Effector CD8-positive, alpha-beta T cell (primary cell): ENCODE measurements around the gene RABL6.
"Not testable (repeated sequence)": the region's sequence is repeated elsewhere in the genome, so short reads cannot be mapped to it uniquely, and the experiment has no call there.

Experiments used
- DNase-seq: peaks from one replicate; lab custom pipeline; 2025; lab: John Stamatoyannopoulos, UW

RABL6 gene

DNA sequence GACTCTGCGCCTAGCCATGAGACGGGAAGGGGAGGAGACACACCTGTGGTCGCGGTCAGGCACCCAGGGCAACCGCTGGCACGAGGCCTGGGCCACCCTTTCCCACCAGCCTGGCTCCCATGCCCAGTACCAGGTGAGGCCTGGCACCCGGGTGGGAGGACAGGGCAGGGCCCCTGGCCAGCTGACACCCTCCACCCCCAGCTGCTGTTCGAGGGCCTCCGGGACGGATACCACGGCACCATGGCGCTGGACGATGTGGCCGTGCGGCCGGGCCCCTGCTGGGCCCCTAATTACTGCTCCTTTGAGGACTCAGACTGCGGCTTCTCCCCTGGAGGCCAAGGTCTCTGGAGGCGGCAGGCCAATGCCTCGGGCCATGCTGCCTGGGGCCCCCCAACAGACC is 49.4 kb downstream of the RABL6 start:
- no peak for DNase-seq

DNA sequence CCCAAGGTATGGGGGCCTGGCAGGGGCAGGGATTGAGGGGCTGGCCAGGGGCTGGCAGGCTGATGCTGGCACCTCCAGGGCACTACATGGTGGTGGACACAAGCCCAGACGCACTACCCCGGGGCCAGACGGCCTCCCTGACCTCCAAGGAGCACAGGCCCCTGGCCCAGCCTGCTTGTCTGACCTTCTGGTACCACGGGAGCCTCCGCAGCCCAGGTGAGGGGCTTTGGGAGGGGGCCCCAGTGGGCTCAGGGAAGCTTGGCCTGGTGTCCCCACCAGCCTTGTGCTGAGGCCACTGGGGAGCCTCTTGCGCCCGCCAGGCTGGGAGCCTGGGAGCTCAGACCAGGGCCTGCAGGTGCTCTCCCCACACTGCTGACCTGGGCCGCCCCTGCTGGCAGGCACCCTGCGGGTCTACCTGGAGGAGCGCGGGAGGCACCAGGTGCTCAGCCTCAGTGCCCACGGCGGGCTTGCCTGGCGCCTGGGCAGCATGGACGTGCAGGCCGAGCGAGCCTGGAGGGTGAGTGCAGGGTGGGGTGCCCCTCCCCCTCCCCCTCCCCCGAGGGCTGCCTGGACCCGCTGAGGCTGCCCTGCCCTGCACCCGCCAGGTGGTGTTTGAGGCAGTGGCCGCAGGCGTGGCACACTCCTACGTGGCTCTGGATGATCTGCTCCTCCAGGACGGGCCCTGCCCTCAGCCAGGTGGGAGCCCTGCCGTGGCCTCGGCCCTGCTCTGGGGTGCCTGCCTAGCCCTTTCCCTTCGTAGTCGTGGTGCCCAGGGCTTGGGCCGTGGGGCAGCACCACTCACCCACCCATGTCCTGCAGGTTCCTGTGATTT is 50.0 kb downstream of the RABL6 start:
- DNase-seq = no peak

DNA sequence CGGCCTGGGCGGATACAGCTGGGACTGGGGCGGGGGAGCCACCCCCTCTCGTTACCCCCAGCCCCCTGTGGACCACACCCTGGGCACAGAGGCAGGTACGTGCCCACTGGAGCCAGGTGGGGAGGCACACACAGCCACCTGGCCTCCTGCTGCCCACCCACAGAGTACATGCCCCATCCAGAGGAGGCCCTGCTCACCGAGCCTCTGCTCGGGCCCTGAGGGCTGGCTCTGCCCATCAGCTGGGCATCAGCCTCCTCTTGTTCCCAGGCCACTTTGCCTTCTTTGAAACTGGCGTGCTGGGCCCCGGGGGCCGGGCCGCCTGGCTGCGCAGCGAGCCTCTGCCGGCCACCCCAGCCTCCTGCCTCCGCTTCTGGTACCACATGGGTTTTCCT is 50.7 kb downstream of the RABL6 start:
- no peak for DNase-seq

DNA sequence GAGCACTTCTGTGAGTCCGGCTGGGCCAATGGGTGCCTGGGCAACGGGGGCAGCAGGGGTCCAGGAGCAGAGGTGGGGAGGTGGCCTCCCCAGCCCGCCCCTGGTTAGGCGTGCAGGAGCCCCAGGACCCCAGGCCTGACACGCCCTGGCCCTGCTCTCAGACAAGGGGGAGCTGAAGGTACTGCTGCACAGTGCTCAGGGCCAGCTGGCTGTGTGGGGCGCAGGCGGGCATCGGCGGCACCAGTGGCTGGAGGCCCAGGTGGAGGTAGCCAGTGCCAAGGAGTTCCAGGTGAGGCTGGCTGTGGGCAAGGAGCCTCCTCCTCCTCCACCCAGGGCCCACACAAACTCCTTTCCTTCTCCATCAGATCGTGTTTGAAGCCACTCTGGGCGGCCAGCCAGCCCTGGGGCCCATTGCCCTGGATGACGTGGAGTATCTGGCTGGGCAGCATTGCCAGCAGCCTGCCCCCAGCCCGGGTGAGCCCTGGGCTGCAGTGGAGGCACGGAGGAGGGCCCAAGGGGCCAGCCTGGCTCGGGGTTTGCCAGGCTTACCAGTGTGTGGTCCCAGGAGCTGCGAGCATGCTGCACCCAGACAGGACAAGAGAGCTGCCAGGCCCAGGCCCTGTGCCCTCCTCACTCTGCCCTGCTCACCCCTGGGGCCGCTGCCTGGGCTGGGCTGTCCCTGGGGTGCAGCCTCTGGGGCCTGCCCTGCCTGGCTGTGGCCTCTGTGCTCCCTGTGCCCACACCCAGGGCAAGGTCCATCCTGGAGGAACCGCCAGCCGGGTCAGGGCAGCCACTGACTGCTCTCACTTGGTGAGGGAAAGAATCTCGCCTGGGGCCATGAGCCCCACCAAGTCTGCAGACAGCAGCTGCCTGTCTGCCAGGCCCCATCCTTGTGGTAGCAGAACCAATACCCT is 51.4 kb downstream of the RABL6 start:
- DNase-seq = no peak

DNA sequence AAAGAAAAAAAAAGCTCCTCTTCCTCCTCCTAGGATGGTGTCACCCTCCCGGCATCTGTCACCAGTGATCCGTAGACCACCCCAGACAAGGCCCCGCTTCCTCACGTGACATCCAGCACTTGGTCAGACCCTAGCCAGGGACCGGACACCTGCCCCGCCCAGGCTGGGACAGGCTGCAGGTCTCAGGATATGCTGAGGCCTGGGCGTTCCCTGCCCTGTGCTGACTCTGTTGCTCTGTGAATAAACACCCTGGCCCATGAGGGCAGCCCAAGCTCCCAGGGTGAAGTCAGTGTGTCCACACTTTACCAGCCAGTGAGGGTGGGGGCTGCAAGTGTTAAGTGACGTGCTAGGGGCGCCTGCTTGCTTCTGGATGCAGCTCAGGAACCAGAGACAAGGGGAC is 52.8 kb downstream of the RABL6 start:
- DNase-seq = no peak

DNA sequence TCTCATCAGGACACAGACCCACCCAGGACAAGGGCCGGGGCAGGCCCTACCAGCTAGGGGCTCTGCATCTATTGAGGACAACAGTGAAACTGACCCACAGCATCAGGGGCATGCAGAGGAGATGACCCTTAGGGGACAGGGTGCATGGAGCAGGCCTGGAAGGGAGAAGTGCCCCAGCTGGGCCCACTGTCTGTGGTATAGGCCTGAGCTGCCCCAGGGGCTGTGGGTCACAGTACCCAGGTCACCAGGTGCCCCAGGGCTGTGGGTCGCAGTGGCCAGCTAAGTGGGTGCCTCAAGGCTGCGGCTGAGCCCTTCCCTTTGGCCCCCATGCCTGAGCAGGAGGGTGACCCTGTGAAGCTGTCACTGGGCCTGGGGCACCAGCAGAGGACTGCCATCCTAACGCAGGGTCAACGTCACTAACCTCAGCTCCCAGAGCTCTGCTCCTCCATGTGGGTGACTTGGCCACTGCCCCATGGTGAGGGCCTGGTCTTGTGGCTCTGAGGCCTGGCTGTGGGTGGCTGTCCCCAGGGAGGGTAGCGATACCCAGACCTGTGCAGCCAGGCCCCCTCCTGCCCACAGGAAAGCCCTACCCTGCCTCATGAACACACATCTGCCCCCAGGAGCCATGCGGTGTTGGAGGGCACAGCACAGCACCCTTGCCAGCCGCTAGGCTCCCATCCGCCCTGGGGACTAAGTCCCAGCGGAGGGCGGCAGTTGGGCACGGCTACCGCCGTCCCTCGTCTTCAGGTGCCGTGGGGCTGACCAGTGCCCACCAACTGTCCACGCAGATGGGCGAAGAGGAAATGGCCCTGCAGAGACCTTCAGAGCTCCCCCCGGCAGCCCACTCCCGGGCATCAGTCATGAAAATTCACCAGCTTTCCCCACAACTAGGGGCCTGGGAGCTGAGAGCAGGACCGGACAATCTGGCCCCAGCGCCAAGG is 53.5 kb downstream of the RABL6 start:
- no peak for DNase-seq

DNA sequence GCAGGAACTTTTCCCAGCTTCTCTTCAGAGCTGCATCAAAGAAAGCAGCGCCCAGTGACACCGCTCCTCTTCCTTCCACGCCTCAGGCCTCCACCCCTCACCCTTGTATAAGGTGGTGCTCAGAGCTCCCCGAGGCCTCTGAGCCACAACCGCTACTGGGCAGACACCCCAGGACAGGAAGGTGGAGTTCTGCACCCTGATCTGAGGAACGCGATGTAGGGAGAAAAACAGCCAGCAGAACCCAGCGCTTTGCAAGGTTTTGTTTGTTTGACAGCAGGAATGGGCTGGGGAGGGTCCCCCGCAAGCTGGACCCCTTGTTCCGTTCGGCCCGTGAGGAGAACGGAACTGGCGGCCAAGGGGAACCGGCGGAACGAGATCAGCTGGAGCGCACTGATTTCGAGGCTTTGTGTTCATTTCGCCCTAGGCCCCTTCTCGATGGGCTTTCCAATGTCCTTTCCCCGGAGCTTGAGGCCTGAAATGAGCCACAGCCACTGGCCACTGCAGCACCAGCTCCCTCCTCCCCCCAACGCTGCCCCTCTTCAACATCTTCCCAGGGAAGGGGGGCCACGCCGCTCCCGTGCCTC is 54.2 kb downstream of the RABL6 start:
- DNase-seq = no peak

DNA sequence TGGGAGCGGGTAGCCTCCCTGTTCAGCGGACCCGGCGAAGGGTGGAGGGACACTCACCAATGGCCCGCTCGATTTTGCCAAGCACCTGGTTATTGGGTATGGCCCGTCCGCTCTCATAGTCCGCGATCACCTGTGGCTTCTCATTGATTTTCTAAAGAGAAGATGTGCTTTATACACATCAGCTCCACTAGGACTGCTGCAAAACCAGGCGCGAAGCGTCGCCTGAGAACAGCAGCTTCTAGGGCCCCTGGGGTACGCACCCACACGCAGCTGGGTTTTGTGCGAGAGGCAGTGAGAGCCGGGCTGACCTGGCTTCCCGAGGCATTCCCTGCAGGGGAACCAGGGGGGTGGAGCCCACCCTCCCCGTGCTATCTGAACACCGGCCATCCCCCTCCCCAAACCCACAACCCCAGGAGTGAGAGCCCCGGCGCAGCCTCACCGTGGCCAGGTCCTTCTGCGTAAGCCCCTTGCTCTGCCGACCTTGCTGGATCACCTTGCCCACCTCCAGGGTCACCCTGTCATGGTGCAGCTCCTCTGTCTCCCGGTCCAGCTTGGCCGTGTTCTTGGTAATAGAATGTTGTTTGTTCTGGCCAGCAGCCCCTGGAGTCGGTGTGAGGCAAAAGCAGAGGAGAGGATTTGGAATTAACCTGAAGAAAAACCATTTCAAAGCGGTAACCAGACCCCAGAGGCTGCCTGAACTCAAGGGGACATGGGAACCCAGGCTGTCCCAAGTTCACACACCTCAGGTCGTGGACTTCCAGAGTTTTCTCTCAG is 55.3 kb downstream of the RABL6 start:
- DNase-seq = no peak

DNA sequence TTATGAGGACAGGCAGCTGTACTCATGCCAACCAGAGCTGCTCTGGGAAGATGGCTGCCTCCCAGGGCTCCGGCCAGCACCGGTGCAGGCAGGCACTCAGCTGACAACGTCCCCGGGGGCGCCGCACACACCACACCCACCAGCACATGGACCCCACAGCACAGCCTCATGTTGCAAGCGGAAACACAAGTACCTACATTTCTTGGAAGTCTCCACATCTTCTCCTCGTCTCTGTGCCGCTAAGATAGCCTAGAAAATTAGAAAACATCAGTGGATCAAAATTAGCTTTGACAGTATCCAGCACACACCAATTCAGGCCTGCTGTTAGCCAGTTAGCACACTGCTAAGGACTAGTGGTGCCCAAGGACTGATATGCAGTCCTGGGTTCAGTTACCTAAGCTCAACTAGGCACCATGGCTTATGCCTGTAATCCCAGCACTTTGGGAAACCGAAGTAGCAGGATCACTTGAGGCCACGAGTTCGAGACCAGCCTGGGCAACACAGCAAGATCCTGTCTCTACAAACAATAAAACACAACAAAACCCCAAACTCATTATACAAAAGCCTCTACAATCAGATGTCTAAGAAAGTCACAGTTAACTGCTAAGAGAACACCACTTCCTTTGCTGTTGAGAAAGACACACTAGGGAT is 56.0 kb downstream of the RABL6 start:
- DNase-seq = no peak

DNA sequence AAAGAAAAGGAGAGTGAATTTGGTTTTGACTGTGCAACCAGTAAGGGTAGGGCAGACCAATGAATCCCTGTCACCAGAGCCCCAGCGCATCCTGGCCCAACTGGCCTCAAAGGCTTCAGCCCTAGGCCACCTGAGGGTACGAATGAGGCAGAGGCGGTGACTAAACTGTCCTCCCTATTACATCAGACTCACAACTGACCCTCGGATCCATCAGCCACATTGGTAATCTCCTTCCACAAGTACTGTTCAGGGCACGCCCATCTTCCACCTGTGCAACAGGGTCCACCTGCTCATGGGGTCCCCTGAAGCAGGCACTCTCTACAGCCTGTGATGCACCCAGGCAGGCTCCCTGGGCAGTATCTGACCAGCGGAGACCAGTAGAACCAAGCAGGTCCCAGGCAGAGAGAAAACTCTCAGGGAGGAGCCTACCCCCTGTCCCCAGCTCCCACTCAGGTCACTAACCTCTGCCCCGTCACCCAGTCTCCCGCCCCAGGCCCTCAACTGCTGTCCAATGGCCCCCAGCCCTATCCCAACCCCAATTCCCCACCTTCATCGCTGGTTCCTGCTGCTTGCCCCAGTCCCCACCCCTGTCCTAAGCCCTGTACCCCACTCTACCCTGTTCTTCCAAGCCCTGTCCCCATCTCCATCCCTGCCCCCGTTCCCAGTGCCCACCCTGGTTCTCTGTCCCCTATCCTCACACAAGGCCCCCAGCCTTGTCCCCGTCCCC is 57.5 kb downstream of the RABL6 start:
- DNase-seq = no peak

DNA sequence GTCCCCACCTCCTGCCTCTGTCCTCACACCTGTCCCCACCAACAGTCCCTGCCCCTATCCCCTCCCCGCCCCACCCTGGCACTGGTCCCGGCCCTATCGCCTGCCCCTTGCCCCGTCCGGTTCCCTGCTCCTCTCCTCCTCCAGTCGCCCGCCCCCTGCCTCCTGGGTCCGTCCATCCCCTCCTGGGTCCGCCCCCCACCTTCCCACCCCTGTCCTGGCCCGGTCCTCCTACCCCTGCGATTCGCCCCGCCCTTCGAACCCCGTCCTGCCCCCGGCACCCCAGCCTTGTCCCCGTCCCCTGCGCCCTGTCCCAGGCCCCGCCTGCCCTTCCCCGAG is 58.0 kb downstream of the RABL6 start:
- DNase-seq = no peak

DNA sequence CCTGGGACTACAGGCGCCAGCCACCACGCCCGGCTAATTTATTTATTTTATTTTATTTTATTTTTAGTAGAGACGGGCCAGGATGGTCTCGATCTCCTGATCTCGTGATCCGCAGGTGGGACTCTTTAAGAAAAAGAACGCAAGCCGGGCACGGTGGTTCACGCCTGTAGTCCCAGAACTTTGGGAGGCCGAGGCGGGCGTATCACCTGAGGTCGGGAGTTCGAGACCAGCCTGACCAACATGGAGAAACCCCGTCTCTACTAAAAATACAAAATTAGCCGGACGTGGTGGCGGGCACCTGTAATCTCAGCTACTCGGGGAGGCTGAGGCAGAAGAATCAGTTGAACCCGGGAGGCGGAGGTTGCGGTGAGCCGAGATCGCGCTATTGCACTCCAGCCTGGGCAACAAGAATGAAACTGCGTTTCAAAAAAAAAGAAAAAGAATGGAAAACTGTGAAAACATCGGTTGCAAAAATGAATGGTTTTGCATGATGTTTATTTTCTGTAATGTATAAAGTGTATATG is 59.2 kb downstream of the RABL6 start:
- not testable (repeated sequence) for DNase-seq

DNA sequence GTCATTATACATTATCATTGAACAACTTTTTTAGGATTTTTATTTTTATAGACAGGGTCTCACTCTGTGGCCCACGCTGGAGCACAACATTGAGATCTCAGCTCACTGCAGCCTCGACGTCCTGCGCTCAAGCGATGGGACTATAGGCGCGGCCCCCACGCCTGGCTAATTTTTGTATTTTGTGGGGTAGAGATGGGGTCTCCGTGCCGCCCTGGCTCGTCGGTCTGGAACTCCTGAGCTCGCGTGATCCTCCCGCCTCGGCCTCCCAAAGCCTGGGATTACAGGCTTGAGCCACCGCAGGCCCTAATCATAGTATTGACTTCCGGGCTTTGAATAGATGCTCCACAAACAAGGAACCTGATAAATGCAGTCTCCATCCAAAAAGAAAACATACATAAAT is 59.7 kb downstream of the RABL6 start:
- no peak for DNase-seq

DNA sequence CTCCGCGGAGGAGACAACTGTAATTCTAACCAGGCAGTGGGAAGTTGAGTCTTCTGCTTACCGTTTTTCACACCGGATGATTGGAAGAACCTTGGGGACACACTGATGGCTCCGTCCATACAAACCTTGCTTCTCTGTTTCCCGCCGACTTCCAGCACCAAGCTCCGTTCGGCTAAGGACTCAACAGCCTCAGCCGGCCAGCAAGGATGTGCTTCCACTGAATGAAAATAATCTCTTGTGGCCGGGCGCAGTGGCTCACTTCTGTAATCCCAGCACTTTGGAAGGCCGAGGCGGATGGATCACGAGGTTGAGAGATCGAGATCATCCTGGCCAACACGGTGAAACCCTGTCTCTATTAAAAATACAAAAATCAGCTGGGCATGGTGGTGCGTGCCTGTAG is 60.2 kb downstream of the RABL6 start:
- no peak for DNase-seq

DNA sequence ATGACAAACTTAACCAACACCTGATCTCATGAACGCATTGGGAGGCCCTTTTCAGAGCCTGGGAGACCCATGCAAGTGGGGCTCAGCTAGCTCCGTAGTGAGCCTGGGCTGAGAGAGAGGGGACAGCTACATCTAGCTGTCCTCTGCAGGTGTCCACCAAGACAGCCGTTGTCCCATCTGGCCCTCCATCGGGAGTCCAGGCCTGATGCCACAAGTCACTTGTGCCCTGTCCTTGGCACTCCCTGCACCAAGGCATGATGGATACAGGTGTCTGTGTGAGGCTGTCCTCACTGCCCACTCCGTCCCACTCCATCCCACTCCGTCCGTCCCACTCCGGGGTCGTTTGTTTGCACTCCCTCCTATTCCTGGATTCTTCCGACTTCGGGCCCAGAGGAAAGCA is 60.9 kb downstream of the RABL6 start:
- DNase-seq = no peak

DNA sequence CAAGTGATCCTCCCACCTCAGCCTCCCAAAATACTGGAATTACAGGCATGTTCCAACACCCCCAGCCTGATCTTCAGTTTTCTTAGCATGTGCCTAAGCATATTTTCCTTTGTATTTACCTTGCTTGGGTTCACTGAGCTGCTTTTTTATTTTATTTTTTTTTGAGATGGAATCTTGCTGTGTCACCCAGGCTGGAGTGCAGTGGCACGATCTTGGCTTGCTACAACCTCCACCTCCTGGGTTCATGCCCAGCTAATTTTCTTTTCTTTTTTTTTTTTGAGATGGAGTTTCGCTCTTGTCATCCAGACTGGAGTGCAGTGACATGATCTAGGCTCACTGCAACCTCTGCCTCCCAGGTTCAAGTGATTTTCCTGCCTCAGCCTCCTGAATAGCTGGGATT is 61.9 kb downstream of the RABL6 start:
- not testable (repeated sequence) for DNase-seq

DNA sequence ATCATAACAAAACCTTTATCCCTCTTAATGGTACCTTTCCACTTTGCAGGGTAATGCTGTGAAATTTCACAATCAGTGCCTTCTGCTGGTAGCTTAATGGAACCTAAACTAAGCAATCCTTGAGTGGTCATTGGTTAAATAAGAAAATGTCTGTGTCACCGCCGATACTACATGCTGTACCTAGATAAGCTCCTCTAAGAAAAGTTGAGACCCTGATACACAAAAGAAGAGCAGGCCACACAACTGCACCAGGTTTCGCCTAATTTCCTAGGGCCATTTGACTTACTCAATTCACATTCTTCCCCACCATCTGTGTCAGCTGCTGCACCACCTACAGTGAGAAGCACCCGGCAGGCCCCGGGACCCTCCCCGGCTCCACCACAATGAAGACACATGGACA is 67.4 kb downstream of the RABL6 start:
- no peak for DNase-seq

DNA sequence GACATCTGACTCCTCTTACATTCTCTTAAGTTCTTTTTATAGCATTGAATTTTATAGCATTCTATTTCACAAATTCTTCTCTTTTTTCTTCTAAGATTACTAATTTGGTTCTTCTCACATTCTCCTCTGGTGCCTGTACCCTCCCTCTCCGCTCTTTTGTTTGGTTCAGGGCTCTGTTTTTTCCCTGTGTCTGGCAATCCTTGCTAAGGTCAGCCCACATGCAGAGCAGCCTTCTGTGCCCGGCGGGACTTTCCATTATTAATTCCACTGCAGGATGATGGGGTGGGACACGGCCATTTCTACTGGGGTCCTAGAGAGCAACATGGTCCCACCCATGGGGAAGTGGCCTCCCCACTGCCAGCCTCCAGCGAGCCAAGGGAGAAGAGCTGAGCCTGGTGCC is 68.7 kb downstream of the RABL6 start:
- DNase-seq = no peak

DNA sequence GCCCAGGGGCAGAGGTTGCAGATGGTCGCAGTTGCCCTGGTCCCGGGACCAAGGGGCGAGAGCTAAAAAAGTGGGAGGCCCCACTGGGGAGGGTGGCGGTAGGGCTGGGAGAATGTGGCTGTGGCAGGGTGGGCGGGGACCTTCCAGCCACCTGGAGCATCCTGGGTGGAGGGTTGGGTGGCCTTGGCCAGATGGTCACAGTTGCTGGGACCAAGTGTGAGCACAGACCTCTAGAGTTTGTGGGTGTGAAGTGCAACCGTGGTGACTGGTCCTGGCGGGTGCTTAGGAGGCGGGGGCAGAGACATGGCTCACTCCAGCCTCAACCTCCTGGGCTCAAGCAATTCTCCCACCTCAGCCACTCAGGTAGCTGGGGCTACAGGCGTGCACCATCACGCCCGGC is 72.9 kb downstream of the RABL6 start:
- no peak for DNase-seq

DNA sequence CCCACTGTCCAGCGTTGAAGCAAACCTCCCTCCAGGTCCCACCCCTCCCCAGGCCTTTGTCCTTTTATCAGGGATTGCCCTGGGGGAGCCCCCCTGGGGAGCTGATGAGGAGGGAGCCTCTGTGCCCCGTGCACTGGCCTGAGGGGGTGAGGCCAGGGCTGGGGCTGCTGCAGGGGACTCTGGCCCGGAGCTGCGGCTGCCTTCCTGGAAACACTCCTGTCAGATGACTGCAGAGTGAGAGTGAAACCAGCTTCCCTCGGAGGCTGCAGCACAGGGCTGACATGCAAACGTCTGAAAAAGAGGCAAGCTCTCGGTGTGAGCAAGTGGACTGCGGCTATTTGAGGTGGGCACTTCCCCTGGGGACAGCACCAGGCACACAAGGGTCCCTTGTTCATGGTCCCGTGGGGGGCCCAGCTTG is 74.0 kb downstream of the RABL6 start:
- no peak for DNase-seq
